ENCODE measurements around the gene PRPF8. TPM values are rescaled to one million over a fixed set of nuclear protein-coding genes. Genes with fewer than 3 reads are reported as not detected.
A peak's percentile ranks its signal among the peaks of the same experiment; 100 is the strongest.

PRPF8 gene
- total and polyA plus RNA-seq, 2 of the 13 experiments (the other 11 are each of a cell fraction or from before 2014, with no cell fraction given) = 112 to 179 TPM

- Histone ChIP-seq H3K27ac (ENCODE audit: extremely low read length, insufficient read depth, low read length) (no peak overlapping the region), H3K9me3 (ENCODE audit: low read length) (no peaks in the 10 kb centered on the region), H3K4me3 (replicated peaks in 1 of 3; ENCODE audit: insufficient read depth in 1 of 3, low read depth in 2 of 3, low read length in 3 of 3) (no peak overlapping the region), H3K27me3 (ENCODE audit: control insufficient read depth in 1 of 2, insufficient read depth in 2 of 2, low read length in 2 of 2) (no peaks in the 10 kb centered on the region), H3K79me2 (ENCODE audit: insufficient read depth, low read length) (peaks cover 23% of the 10 kb centered on the region), H2AFZ (ENCODE audit: low read length) (no peak overlapping the region), H4K20me1 (ENCODE audit: insufficient read depth, low read length) (no peaks in the 10 kb centered on the region), H3K36me3 (replicated peaks in 1 of 2; ENCODE audit: control insufficient read depth in 1 of 2, insufficient read depth in 2 of 2, low read length in 2 of 2) (peaks cover 0 to 1% of the 10 kb centered on the region in 2 experiments; a peak in 2 of 5 replicates), H3K4me2 (ENCODE audit: low read depth, low read length) (no peak overlapping the region), H3K4me1 (ENCODE audit: insufficient read depth, low read length) (peaks cover 54% of the 10 kb centered on the region), H3K9ac (ENCODE audit: insufficient read depth, low read depth, low read length) (no peak overlapping the region)
- 92% methylated on average over 9 of the region's 21 CpGs for WGBS (ENCODE audit: low lambda C conversion rate)
- BruUV-seq (replicated peaks) = no TSS peak
- in situ Hi-C loops (cut with HindIII; ENCODE audit: extremely low pct_ligation_motif_present, low pct_unique_long_range_greater_than_20kb) = no loop called here
- CTCF ChIA-PET (ENCODE audit: low intra/inter-chr PET ratio, low total read pairs) = no interaction called here
- no peak for FAIRE-seq
- intact Hi-C loops (cut with micrococcal nuclease; ENCODE audit: unreplicated experiment) = no loop called here
- ATAC-seq = no peak
- no peak for DNase-seq (ENCODE audit: low spot score)
- POLR2A ChIA-PET = interaction anchor here (1.0 to 17.5 kb wide), 6 partner anchors 9 to 138 kb away, joined by 3 to 299 read pairs (median 72); partner anchors contain the start of genes SERPINF1 and SERPINF2
- TF ChIP-seq SATB2 (CRISPR knock-in tag; IDR thresholded peaks at IDR 0.05) (no peak), ZNF878 (CRISPR knock-in tag; IDR thresholded peaks at IDR 0.05) (no peak), ZNF580 (CRISPR knock-in tag; IDR thresholded peaks at IDR 0.05; ENCODE audit: borderline replicate concordance, low read depth) (no peak), FOXP1 (IDR thresholded peaks at IDR 0.05) (no peak), FOXP1 (CRISPR knock-in tag; IDR thresholded peaks at IDR 0.05) (no peak), ZC3H13 (CRISPR knock-in tag; IDR thresholded peaks at IDR 0.05) (peak; percentile 80; the same call in 1 of the 2 replicates), AGO2 (optimal IDR thresholded peaks at IDR 0.05; ENCODE audit: low read depth, low read length) (peak; percentile 30), POLR2A (IDR thresholded peaks at IDR 0.05; ENCODE audit: insufficient read depth in 1 of 2, low read depth in 2 of 2, low read length in 2 of 2) (0 out of 4 replicates have a peak, but pooled peaks of 1 of the 2 experiments have one; percentile 23), ZNF839 (CRISPR knock-in tag; IDR thresholded peaks at IDR 0.05; ENCODE audit: borderline replicate concordance) (no peak), ZMYM4 (CRISPR knock-in tag; IDR thresholded peaks at IDR 0.05) (no peak), E2F5 (CRISPR knock-in tag; conservative IDR thresholded peaks at IDR 0.05) (no peak), SKI (IDR thresholded peaks at IDR 0.05; ENCODE audit: partially characterized antibody) (no peak), ZNF552 (CRISPR knock-in tag; IDR thresholded peaks at IDR 0.05; ENCODE audit: borderline replicate concordance) (no peak), ZBTB33 (CRISPR knock-in tag; IDR thresholded peaks at IDR 0.05) (peak; percentile 98), SOX5 (CRISPR knock-in tag; IDR thresholded peaks at IDR 0.05; ENCODE audit: borderline replicate concordance) (no peak), ZNF687 (CRISPR knock-in tag; IDR thresholded peaks at IDR 0.05) (peak; percentile 51), ZNF331 (CRISPR knock-in tag; IDR thresholded peaks at IDR 0.05) (no peak), ZNF260 (CRISPR knock-in tag; IDR thresholded peaks at IDR 0.05; ENCODE audit: borderline replicate concordance, low read depth) (no peak)
Measured at GRCh38 chr17:1727258-1727789, 42.7 kb upstream of the PRPF8 start.
